H7 (cell line): ENCODE results near the gene SHB. TPM values are rescaled to one million over a fixed set of nuclear protein-coding genes. Genes with fewer than 3 reads are reported as not detected.

Experiments used
- DNase-seq: peaks from one replicate; pipeline ENCODE4 v3.0.0; 2012
- H3K27me3 ChIP-seq: 2 replicates; pipeline ENCODE4 v1.6.0; 2011; ENCODE audit warnings: mild to moderate bottlenecking, low read length; ENCODE audit not compliant: control insufficient read depth, insufficient read depth
- H3K36me3 ChIP-seq: replicated peaks from 2 replicates; pipeline ENCODE4 v1.5.1; 2011; ENCODE audit warnings: low read length; ENCODE audit not compliant: control insufficient read depth, insufficient read depth
- H3K4me3 ChIP-seq: 2 replicates; pipeline ENCODE4 v1.5.1; 2011; ENCODE audit warnings: low read depth, mild to moderate bottlenecking, control low read depth, low read length, moderate library complexity; ENCODE audit not compliant: insufficient read depth
- total RNA-seq: library from RNA; depleted of rRNA; stranded (reverse); fragments of >200 nt; shearing (Covaris generic); gene quantifications from 2 replicates; pipeline ENCODE4 v1.2.3, GENCODE V29; 2014

The SHB gene
- total RNA-seq, 1 experiment from 2014 or later = 18.0 TPM

DNA sequence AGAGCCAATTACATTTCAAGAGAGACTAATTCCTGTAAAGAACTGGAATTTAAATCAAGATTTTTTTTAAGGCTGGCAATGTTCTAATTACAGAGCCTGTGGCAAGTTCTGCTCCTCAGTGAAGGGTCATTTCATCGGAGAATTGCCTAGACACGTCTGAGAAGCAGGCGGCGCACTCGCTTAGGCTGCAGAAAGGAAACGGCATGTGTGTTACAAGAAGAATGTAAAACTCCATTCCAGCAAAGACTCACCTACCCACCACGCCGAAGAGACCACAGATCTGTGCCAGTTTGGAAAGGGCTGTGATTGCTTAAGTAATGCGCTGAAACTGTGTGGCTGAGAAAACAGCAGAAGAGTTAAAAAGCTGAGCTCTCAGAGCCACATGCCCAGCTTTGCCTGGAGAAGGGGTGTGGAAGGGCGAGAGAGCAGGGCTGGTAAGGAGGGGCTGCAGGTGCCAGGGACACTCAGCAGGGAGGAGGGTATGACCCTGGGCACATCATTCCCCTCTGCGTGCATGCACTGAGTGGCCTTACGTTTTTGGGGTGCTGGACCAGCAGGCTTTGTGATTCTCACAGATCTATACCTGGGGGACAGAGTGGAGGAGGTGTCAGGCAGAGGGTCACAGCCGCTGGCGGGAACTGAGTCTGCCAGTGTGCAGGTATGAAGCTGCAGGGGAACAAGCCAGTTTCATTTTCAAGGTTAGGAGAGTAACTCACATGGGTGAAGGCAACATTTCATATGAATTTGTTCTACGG, 147.3 kb downstream of the SHB start:
- H3K27me3 ChIP-seq = no peaks in the 10 kb centered on the region
- DNase-seq = no peak
- 0 out of 2 replicates have a peak, but pooled peaks cover 1% of the 10 kb centered on the region for H3K36me3 ChIP-seq
- H3K4me3 ChIP-seq = no peak overlapping the region

DNA sequence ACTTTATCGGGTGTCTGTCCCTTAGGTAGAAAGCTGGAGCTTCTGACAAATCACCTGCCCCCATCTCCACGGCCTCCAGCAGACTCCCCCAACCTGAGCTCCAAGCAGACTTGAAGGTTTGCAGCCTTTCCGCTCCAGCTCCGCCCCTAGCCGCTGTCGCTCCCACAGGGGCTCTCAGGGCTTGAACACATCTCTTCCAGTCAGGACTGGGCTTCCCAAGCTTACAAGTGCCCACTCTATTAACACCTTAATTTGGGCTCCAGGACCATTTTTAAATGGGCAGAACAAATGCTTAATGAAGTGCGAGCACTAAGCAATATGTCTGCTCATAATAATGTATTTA, 147.9 kb downstream of the SHB start:
- no peak for DNase-seq
- Histone ChIP-seq H3K4me3 (no peak overlapping the region), H3K27me3 (no peaks in the 10 kb centered on the region), H3K36me3 (0 out of 2 replicates have a peak, but pooled peaks cover 1% of the 10 kb centered on the region)

DNA sequence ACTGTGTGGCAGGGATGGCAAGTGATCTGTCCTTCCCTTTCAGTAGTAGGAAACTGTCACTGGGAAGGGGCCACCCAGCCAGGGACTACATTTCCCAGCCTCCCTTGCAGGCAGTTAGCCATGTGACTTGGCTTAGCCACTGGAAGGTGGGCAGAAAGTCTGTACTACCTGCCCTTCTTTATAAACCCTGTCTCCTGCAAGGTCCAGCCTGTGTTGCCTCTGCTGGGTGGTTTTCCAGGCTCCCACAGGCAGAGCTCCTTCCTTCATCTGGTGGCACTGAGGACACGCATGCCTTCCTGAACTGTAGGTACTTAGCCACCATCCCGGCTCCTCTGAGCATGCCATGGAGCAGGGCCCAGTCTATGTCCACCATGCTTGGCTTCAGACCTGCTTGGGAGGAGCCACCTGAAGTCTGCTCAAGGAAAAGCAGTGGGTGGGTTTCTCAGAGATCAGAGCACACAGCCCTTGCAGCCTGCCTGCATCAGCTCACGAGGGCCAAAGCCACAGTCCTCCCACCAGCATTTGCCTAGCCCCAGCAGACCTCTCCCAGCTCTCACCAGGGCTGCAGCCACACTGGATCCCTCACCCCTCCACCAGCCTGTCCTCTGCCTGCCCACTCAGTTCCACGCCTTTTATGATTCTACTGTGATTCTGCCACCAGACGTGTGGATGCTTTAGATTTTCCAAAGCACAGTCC, 148.4 kb downstream of the SHB start:
- no peaks in the 10 kb centered on the region for H3K27me3 ChIP-seq
- no peak overlapping the region for H3K4me3 ChIP-seq
- peak; percentile 77 for DNase-seq
- 0 out of 2 replicates have a peak, but pooled peaks cover 1% of the 10 kb centered on the region for H3K36me3 ChIP-seq

DNA sequence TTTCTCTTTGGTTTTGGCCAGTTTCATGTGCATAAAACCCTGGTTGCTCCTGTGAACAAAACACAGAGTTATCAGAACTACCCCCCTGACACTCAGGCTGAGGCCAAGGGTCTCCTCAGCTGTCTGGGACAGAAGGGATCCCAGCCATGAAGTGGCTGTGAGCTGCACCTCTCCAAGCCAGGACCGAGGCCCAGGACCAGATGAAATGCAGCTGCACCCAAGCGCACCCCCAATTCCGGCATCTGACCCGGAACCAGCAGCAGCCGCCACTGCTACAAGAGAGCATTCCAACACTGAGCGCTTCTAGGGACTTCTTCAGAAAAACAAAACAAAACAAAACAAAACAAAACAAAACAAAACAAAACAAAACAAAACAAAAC, 149.1 kb downstream of the SHB start:
- no peak for DNase-seq
- Histone ChIP-seq H3K36me3 (0 out of 2 replicates have a peak, but pooled peaks cover 1% of the 10 kb centered on the region), H3K27me3 (no peaks in the 10 kb centered on the region), H3K4me3 (no peak overlapping the region)

DNA sequence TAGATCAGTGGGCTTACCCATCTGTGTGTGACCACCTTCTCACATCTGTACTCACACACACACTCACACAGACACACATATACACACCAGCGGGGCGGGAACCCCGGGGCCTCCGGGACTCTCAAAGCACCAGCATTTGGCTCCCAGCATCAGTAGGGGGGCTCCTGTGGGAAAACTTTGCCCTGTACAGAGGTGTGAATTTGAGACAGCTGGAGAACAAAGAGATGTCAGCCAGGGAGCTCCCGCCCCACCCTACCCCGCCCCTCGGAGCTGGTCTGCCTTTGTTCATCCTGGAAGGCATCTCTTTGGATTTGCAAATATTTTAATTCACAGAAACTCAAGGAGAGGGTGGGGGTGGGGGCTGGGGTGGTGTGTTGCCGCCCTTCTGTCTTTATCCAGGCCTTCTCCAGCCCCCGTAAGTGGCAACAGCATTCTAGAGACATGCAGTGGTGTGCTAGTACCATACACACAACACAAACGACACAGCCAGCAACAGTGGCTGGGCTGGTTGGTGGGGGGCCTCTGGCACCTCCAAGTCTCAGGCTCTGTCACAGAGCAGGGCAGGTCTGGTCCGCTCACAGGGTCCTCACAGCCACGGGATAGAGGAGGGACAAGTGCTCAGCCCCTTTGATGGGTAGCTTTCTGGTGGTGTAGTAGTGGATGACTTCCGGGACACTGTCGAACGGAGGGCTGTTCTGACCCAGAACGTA, 149.6 kb downstream of the SHB start:
- Histone ChIP-seq H3K4me3 (no peak overlapping the region), H3K27me3 (no peaks in the 10 kb centered on the region), H3K36me3 (0 out of 2 replicates have a peak, but pooled peaks cover 1% of the 10 kb centered on the region)
- no peak for DNase-seq

DNA sequence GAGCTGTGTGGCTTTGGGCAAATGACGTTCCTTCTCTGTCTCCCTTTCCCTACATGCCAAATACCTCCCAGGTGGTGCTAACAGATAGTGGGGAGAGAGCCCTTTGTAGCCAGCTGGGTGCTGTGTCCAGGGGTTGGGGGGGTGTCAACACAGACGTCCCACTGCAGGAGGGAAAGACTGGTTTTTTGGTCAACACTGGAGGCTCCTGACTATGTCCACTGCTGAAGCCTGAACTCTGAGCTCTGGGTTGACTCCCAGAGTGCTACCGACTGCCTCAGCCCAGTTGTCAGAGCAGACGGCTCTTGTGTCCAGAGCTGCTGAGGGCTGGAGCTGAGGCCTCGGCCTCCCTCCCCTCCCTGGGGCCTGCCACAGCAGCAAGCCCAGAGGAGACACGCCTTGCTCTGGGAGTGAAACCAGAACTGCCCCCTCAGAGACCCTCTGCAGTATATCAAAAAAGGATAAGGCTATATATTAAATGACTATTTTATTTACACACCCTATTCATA, 150.3 kb downstream of the SHB start:
- no peaks in the 10 kb centered on the region for H3K27me3 ChIP-seq
- no peak overlapping the region for H3K4me3 ChIP-seq
- 0 out of 2 replicates have a peak, but pooled peaks cover 1% of the 10 kb centered on the region for H3K36me3 ChIP-seq
- DNase-seq = no peak

DNA sequence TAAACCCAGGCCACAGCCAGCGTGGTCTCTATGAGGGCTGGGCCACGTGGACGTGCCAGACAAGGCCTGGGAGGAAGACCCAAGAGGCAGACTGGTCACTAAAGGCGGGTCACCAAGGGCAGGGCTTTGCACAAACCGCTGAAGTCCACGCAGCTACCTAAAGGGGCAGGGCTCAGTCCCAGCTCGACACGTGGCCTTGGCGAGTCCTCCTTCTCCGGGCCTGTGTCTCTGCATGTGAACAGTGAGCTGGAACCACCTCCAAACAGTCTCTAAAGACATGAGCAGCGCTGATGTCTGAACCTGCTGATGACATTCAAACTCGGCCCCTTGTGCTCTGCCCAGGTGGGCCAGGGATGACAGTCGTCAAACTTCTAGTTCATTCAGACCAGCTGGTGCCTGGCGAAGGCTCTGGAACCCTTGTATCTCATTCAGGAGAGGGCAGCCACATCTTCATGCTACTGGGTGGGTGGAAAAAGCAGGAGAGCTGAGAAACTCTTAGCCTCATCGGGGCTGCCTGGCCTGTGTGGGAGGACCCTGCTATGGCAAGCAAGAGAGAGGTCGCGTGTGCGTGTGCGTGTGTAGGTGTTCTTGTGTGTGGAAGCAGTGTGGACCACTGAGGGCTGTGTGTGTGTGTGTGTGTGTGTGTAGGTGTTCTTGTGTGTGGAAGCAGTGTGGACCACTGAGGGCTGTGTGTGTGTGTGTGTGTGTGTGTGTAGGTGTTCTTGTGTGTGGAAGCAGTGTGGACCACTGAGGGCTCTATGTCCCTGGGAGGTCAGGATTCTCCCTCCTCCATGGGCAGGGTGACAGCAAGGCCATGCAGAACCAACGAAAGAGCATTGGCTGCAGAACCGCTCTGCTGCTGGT, 151.0 kb downstream of the SHB start:
- 0 out of 2 replicates have a peak, but pooled peaks cover 1% of the 10 kb centered on the region for H3K36me3 ChIP-seq
- no peak for DNase-seq
- H3K27me3 ChIP-seq = no peaks in the 10 kb centered on the region
- no peak overlapping the region for H3K4me3 ChIP-seq

DNA sequence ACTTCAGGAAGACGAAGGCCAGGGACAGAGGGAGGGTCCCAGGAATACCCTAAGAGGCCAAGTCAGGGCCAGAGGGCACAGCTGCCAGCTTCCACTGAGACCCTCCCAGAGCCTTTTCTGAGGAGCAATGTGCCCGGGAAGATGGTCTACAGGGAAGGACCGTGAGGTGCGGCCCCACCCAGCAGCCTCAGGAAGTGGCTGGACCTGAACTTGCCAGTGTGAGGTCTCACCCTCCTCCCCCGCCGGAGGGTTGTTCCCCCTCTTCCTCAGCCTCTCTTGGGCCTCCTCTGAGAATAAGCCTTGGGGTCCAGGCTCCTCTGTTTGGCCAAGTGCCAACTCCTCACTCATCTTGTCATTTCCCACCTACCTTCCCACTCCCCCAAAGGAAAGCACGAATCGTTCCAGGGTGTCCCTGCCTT, 151.7 kb downstream of the SHB start:
- H3K4me3 ChIP-seq = no peak overlapping the region
- DNase-seq = peak; percentile 32
- 0 out of 2 replicates have a peak, but pooled peaks cover 1% of the 10 kb centered on the region for H3K36me3 ChIP-seq
- H3K27me3 ChIP-seq = no peaks in the 10 kb centered on the region

DNA sequence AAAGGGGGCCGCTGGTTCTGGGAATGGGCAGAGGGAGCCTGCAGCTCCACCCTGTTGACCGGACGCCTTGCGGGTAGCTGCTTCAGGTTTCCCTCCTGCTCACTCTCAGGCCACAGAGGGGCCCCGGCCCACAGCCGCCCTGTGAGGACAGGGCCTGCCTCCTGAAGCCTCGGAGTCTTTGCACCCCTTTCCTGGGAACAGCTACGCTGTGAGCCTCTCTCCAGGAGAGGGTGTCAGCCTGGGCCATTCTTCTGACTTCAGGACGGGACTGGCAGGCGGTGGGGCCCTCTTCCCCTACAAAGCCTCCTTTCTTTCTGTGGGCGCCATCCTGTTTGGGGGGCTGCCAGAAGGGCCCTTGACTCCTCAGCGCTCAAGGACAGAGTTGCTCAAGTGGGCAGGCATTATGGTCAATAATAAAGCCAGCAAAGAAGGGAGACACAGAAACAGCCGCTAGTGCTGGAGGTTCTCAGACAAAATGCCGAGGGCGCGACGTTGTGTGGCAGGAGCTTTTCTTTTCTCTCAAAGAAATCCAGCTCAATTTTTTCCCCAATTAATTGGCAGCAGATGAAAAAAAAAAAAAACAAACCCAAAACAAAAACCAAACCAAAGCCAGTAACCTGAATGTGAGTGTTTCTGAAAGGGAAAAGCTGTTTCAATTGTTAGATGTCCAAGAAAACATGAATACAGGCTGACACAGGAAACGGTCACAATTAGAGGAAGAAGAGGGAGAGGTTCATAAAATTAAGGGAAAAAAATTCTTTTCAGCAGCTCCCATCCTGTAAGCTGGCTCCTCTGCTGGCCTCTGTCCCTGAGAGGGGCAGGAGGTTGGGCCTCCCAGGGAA, 152.3 kb downstream of the SHB start:
- Histone ChIP-seq H3K27me3 (no peaks in the 10 kb centered on the region), H3K4me3 (no peak overlapping the region), H3K36me3 (0 out of 2 replicates have a peak, but pooled peaks cover 1% of the 10 kb centered on the region)
- peak; percentile 27 for DNase-seq

DNA sequence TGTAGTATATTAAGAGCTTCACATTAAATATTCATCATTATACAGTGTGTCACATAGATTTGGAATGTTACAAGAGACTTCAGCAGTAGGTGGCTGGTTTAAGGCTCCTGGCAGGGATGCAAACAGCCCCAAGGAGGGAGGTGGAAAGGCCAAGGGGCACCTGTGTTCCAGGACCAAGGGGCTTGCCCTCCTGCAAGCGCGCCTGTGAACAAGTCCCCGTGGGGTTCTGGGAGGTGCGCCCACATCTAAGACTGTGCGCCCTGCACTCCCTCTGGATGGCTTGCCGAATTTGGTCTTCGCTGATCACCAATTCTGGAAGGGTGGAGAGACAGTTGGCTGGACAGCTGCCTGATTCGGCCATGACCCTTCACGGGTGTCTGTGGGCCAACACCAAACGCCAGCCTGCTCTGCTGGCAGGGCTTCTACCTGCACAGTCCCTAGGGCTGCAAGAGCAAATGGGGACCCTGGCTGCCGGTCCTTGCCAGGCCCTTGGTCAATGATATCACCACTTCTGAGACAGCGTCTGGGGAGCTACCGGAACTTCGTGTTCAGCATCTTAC, 153.0 kb downstream of the SHB start:
- H3K36me3 ChIP-seq = 0 out of 2 replicates have a peak, but pooled peaks cover 1% of the 10 kb centered on the region
- H3K27me3 ChIP-seq = no peaks in the 10 kb centered on the region
- peak; percentile 10 for DNase-seq
- no peak overlapping the region for H3K4me3 ChIP-seq

DNA sequence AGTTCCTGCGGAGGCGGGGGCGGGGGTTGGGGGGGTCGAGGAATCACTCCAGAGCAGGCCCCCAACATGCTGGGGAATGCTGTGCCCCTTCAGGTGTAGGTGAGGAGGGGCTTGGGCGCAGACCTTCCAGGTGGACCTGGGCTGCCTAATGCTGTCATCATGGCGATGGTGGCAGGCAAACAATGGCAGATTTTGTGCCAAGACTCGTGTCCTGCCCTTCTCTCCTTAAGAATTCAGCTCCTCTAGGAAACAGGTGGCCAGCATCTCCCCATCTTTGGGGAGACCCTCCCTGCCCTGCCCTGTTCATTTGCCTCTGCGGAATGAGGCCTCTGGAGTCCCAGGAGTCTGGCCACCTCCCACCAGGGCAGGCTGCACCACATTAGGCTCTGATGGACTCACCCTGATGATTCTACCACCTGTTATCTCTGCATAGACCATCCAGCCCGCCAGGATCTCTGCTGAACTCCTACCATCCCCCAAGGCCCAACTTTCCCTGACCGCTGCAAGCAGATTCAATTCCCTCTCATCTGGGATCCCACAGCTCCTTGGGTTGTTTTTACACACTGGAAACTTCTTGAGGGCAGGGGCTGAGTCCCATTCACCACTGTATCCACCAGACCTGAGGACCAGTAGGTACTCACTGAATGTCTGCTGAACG, 154.2 kb downstream of the SHB start:
- Histone ChIP-seq H3K27me3 (no peaks in the 10 kb centered on the region), H3K4me3 (no peak overlapping the region), H3K36me3 (0 out of 2 replicates have a peak, but pooled peaks cover 1% of the 10 kb centered on the region)
- DNase-seq = peak; percentile 33

DNA sequence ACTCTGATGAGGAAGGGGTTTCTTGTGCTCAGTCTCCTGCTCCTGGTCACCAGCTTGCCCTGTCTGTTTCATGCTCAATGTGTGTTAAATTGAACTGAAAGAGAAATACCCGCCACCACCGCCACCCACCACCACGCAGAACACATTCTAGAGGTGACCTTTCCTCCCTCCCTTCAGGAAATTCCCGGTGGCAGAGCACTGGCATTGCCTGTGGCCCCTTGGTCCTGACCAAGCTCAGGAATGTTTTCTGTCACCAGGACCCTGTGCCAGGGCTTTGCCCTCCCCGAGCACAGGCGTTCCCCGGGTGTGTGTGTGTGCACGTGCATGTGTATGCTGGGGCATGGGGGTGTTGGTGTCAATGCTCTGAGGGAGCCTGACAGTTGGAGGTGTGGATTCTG, 154.9 kb downstream of the SHB start:
- Histone ChIP-seq H3K27me3 (no peaks in the 10 kb centered on the region), H3K36me3 (0 out of 2 replicates have a peak, but pooled peaks cover 1% of the 10 kb centered on the region), H3K4me3 (no peak overlapping the region)
- DNase-seq = no peak
